ENCODE results near the gene REM2.

DNA sequence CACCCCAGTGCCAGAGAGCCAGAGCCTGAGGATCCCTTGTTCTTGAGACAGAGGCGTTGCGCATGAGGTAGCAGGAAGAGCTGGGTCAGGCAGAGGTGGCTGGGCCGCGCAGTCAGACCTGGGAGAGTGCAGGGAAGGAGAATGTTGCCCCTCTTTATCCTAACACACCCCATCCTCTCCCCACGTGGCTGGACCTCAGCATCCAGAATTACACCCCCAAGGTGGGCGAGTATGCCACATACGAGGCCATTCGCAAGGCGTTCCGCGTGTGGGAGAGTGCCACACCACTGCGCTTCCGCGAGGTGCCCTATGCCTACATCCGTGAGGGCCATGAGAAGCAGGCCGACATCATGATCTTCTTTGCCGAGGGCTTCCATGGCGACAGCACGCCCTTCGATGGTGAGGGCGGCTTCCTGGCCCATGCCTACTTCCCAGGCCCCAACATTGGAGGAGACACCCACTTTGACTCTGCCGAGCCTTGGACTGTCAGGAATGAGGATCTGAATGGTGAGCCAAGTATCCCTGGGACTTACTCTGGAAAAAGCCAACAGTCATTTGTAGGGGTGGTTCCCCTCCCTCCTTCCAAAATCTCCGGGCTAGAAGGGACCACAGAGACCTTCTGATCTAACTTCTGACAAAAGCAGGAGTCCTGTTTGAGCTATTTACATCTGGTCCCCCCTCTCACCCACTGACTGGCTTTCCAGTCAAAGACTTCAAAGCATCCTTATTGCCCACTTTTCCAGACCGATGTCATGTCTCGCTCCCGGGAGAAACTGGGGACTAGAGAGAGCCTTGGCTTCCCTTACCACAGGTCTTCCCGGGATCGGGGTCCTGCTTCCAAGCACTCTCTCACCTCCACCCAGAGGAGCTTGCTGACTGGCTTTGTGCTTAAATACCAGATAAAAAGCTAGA is 40.6 kb upstream of the REM2 start:
- TF ChIP-seq, protein P1, sequence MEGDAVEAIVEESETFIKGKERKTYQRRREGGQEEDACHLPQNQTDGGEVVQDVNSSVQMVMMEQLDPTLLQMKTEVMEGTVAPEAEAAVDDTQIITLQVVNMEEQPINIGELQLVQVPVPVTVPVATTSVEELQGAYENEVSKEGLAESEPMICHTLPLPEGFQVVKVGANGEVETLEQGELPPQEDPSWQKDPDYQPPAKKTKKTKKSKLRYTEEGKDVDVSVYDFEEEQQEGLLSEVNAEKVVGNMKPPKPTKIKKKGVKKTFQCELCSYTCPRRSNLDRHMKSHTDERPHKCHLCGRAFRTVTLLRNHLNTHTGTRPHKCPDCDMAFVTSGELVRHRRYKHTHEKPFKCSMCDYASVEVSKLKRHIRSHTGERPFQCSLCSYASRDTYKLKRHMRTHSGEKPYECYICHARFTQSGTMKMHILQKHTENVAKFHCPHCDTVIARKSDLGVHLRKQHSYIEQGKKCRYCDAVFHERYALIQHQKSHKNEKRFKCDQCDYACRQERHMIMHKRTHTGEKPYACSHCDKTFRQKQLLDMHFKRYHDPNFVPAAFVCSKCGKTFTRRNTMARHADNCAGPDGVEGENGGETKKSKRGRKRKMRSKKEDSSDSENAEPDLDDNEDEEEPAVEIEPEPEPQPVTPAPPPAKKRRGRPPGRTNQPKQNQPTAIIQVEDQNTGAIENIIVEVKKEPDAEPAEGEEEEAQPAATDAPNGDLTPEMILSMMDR (IDR thresholded peaks at IDR 0.05; ENCODE audit: low read depth, low read length, poor library complexity, severe bottlenecking) = no peak
- no peak for TF ChIP-seq EZH2phosphoT487 (IDR thresholded peaks at IDR 0.05; ENCODE audit: borderline replicate concordance, low read length)

Data from DOHH2 (cell line).